HepG2 (cell line): ENCODE measurements around the gene RILP. TPM values are rescaled to one million over a fixed set of nuclear protein-coding genes. Genes with fewer than 3 reads are reported as not detected.
A peak's percentile ranks its signal among the peaks of the same experiment; 100 is the strongest.

ENCODE experiments used
- CBX1 ChIP-seq: IDR thresholded peaks from one replicate; pipeline ENCODE4 v1.6.1; 2016; ENCODE audit warnings: antibody characterized with exemption, low read depth
- DPF2 ChIP-seq: sonication (generic); formaldehyde crosslinking; IDR thresholded peaks from 2 replicates; pipeline ENCODE4 v1.4.0; 2020; ENCODE audit warnings: mild to moderate bottlenecking, low read depth, missing genetic modification reagents, borderline replicate concordance
- HMGXB3 ChIP-seq: sonication (generic); formaldehyde crosslinking; IDR thresholded peaks from 2 replicates; pipeline ENCODE4 v1.4.0; 2020; ENCODE audit warnings: missing genetic modification reagents, borderline replicate concordance
- KDM2A ChIP-seq: sonication (generic); formaldehyde crosslinking; IDR thresholded peaks from 2 replicates; pipeline ENCODE4 v1.4.0; 2020; ENCODE audit warnings: low read depth, missing genetic modification reagents, borderline replicate concordance
- PRDM4 ChIP-seq: sonication (generic); formaldehyde crosslinking; IDR thresholded peaks from 2 replicates; pipeline ENCODE4 v1.9.0; 2021; ENCODE audit warnings: missing genetic modification reagents, borderline replicate concordance
- SP4 ChIP-seq: sonication (generic); formaldehyde crosslinking; IDR thresholded peaks from 2 replicates; pipeline ENCODE4 v1.8.1; 2023; ENCODE audit warnings: mild to moderate bottlenecking, missing genetic modification reagents
- TRIM22 ChIP-seq: fragments of 450-650 bp; IDR thresholded peaks from 2 replicates; pipeline ENCODE4 v1.6.1; 2017
- ZBTB40 ChIP-seq, 2 experiments: fragments of 450-650 bp in 1 of 2; sonication (generic) in 1 of 2; formaldehyde crosslinking in 1 of 2; IDR thresholded peaks; 2 replicates each; pipeline versions ENCODE4 v1.6.1 to v1.8.0; 2016 to 2022; ENCODE audit warnings: antibody characterized with exemption in 1 of 2, mild to moderate bottlenecking in 1 of 2, missing genetic modification reagents in 1 of 2
- polyA plus RNA-seq, 8 experiments: library from polyadenylated mRNA; depleted of rRNA in 3 of 8; stranded (reverse) in 7 of 8; unstranded in 1 of 8; fragments of >200 nt; fragmentation: Illumina TruSeq in 4 of 8; extraction: Trizol in 4 of 8; gene quantifications; 2 replicates each; pipeline versions ENCODE4 v1.2.1 to v1.2.3, GENCODE V29; 2011 to 2016; ENCODE audit warnings: low read depth in 4 of 8, missing spikeins in 1 of 8, mixed read lengths in 1 of 8; ENCODE audit not compliant: insufficient read depth in 1 of 8
- total RNA-seq, 5 experiments: library from RNA; depleted of rRNA; stranded (reverse); fragments of >200 nt; fragmentation: Illumina TruSeq; extraction: Trizol; gene quantifications; 2 replicates each; pipeline ENCODE4 v1.2.3, GENCODE V29; 2016; ENCODE audit warnings: low read depth in 1 of 5

RILP gene
- total and polyA plus RNA-seq, 2 of the 13 experiments (the other 11 are each of a cell fraction or from before 2014, with no cell fraction given) = 6.6 to 8.1 TPM

GRCh38 chr17:1649844-1650501, at the start of gene RILP (continued):
- TF ChIP-seq ZBTB40 (IDR thresholded peaks at IDR 0.05) = no peak
- TF ChIP-seq ZBTB40 (CRISPR knock-in tag; IDR thresholded peaks at IDR 0.05) = no peak
- TF ChIP-seq SP4 (CRISPR knock-in tag) = no peak; the same call in 1 of the 2 replicates
- no peak for TF ChIP-seq TRIM22
- TF ChIP-seq KDM2A (CRISPR knock-in tag) = peak; percentile 82
- no peak for TF ChIP-seq CBX1
- no peak; the same call in 1 of the 2 replicates for TF ChIP-seq HMGXB3 (CRISPR knock-in tag)
- 0 out of 2 replicates have a peak, but pooled peaks have one; percentile 15 for TF ChIP-seq DPF2 (CRISPR knock-in tag)
- no peak for TF ChIP-seq PRDM4 (CRISPR knock-in tag)
